SK-N-MC (cell line): ENCODE measurements around the gene SNX10.

Experiments
- EZH2 ChIP-seq: fragments of 200-600 bp; sonication (generic); IDR thresholded peaks from one replicate; pipeline ENCODE4 v1.6.1; 2017; ENCODE audit warnings: antibody characterized with exemption
- FOXP2 ChIP-seq: optimal IDR thresholded peaks from 2 replicates; pipeline ENCODE3; 2011; ENCODE audit warnings: mild to moderate bottlenecking, moderate library complexity; ENCODE audit not compliant: insufficient read depth; ENCODE audit errors: extremely low read length, control extremely low read depth
- POLR2AphosphoS5 ChIP-seq: IDR thresholded peaks from 2 replicates; pipeline ENCODE4 v1.6.1; 2012; ENCODE audit warnings: mild to moderate bottlenecking, low read depth, low read length, borderline replicate concordance

- TF ChIP-seq EZH2 (no peak), POLR2AphosphoS5 (no peak), FOXP2 (no peak)
Measured at GRCh38 chr7:26331789-26332188, 40.1 kb downstream of the SNX10 start.
